Keratinocyte (primary cell): Measurements from ENCODE around the gene PRKN. TPM values are rescaled to one million over a fixed set of nuclear protein-coding genes. Genes with fewer than 3 reads are reported as not detected.

Source experiments
- DNase-seq: peaks from one replicate; pipeline ENCODE4 v3.0.0-alpha.2; 2011; ENCODE audit warnings: low read depth, missing footprints, low spot score
- FAIRE-seq: peaks from 2 replicates; lab custom pipeline; 2011; peaks lifted over from hg19 to GRCh38; lab: Jason Lieb, UNC
- H2AFZ ChIP-seq: 2 replicates; pipeline ENCODE4 v1.6.0; 2012; ENCODE audit warnings: low read length, control low read depth, inconsistent platforms; ENCODE audit not compliant: control insufficient read depth
- H3K27ac ChIP-seq: 2 replicates; pipeline ENCODE4 v1.5.1; 2011; ENCODE audit warnings: low read length; ENCODE audit not compliant: control insufficient read depth, insufficient read depth
- H3K27me3 ChIP-seq: 3 replicates; pipeline ENCODE4 v1.6.0; 2011; ENCODE audit warnings: low read length; ENCODE audit not compliant: control insufficient read depth, insufficient read depth; ENCODE audit errors: extremely low read depth
- H3K36me3 ChIP-seq, 2 experiments: 2 replicates in 1 of 2; 3 replicates in 1 of 2; pipeline ENCODE4 v1.5.1; 2011; ENCODE audit warnings: low read length in 2 of 2, mild to moderate bottlenecking in 1 of 2; ENCODE audit not compliant: control insufficient read depth in 2 of 2, insufficient read depth in 2 of 2; ENCODE audit errors: extremely low read depth in 1 of 2
- H3K4me1 ChIP-seq: 3 replicates; pipeline ENCODE4 v1.5.1; 2011; ENCODE audit warnings: low read length; ENCODE audit not compliant: control insufficient read depth, insufficient read depth; ENCODE audit errors: extremely low read depth
- H3K4me2 ChIP-seq: 3 replicates; pipeline ENCODE4 v1.6.0; 2011; ENCODE audit warnings: low read depth, low read length; ENCODE audit not compliant: control insufficient read depth, insufficient read depth; ENCODE audit errors: extremely low read depth
- H3K4me3 ChIP-seq, 3 experiments: fragments of 200-600 bp in 1 of 3; sonication (generic) in 1 of 3; 2 replicates in 2 of 3; 3 replicates in 1 of 3; pipeline ENCODE4 v1.5.1; 2011 to 2016; ENCODE audit warnings: low read length in 3 of 3, mild to moderate bottlenecking in 3 of 3, control low read depth in 2 of 3, inconsistent platforms in 1 of 3, low read depth in 1 of 3, mixed read lengths in 1 of 3, mixed run types in 1 of 3, moderate library complexity in 1 of 3; ENCODE audit not compliant: control insufficient read depth in 2 of 3, insufficient read depth in 2 of 3; ENCODE audit errors: extremely low read depth in 1 of 3
- H3K79me2 ChIP-seq: 2 replicates; pipeline ENCODE4 v1.6.0; 2012; ENCODE audit warnings: low read length; ENCODE audit not compliant: control insufficient read depth, insufficient read depth
- H3K9ac ChIP-seq: 3 replicates; pipeline ENCODE4 v1.6.0; 2011; ENCODE audit warnings: low read length; ENCODE audit not compliant: control insufficient read depth, insufficient read depth; ENCODE audit errors: extremely low read depth
- H3K9me1 ChIP-seq: 3 replicates; pipeline ENCODE4 v1.6.0; 2011; ENCODE audit warnings: low read length; ENCODE audit not compliant: control insufficient read depth, insufficient read depth; ENCODE audit errors: extremely low read depth
- H3K9me3 ChIP-seq: 2 replicates; pipeline ENCODE4 v1.5.1; 2012; ENCODE audit warnings: low read depth, low read length; ENCODE audit not compliant: control insufficient read depth
- H4K20me1 ChIP-seq: 3 replicates; pipeline ENCODE4 v1.6.0; 2011; ENCODE audit warnings: low read length; ENCODE audit not compliant: control insufficient read depth, insufficient read depth; ENCODE audit errors: extremely low read depth
- CTCF ChIP-seq, 3 experiments: IDR thresholded peaks in 1 of 3; conservative IDR thresholded peaks in 1 of 3; optimal IDR thresholded peaks in 1 of 3; 2 replicates in 2 of 3; 3 replicates in 1 of 3; pipeline versions ENCODE3 to v1.5.1; 2011; ENCODE audit warnings: low read length in 3 of 3, mild to moderate bottlenecking in 3 of 3, moderate library complexity in 2 of 3, control low read depth in 1 of 3, inconsistent platforms in 1 of 3; ENCODE audit not compliant: insufficient read depth in 2 of 3; ENCODE audit errors: extremely low read depth in 1 of 3
- EZH2 ChIP-seq: IDR thresholded peaks from one replicate; pipeline ENCODE4 v1.6.1; 2012; ENCODE audit warnings: inconsistent platforms, mild to moderate bottlenecking, low read length, moderate library complexity
- dilution Hi-C: fragments of 300-500 bp; cut with MboI; formaldehyde crosslinking; loops from one replicate; pipeline ENCODE4 v1.7.0; 2020; ENCODE audit warnings: low sequenced_read_pairs; ENCODE audit not compliant: extremely low pct_ligation_motif_present
- polyA plus RNA-seq, 5 experiments: library from polyadenylated mRNA; depleted of rRNA in 3 of 5; stranded (reverse) in 3 of 5; stranded (forward) in 1 of 5; unstranded in 1 of 5; fragments of >200 nt; gene quantifications; 1 replicate in 1 of 5; 2 replicates in 3 of 5; 3 replicates in 1 of 5; pipeline versions ENCODE4 v1.2.1 to v1.2.3, GENCODE V29; 2011 to 2012; ENCODE audit warnings: missing spikeins in 2 of 5, low read depth in 1 of 5, low replicate concordance in 1 of 5

PRKN gene
- polyA plus RNA-seq, 1 donor (not counting 4 experiments of a cell fraction or from before 2014, with no cell fraction given), result 0.67 TPM

- Histone ChIP-seq H4K20me1 (no peaks in the 10 kb centered on the region), H3K4me3 (no peak overlapping the region), H3K4me2 (no peak overlapping the region), H3K27ac (no peak overlapping the region), H3K9me1 (no peaks in the 10 kb centered on the region), H3K9me3 (no peaks in the 10 kb centered on the region), H3K36me3 (no peaks in the 10 kb centered on the region), H2AFZ (no peak overlapping the region), H3K4me1 (no peaks in the 10 kb centered on the region), H3K9ac (no peak overlapping the region), H3K79me2 (no peaks in the 10 kb centered on the region), H3K27me3 (no peaks in the 10 kb centered on the region)
- TF ChIP-seq EZH2 (no peak), CTCF (optimal IDR thresholded peaks at IDR 0.05 in 1 of 3, IDR thresholded peaks at IDR 0.05 in 1 of 3, conservative IDR thresholded peaks at IDR 0.05 in 1 of 3; ENCODE audit: extremely low read depth in 1 of 3, insufficient read depth in 2 of 3, low read length in 3 of 3) (no peak)
- dilution Hi-C loops, result no loop called here
- FAIRE-seq (no peak), DNase-seq (no peak)
Observed at GRCh38 chr6:162290846-162291465, 436.6 kb downstream of the PRKN start.

- H3K4me2 ChIP-seq, result no peak overlapping the region
- H3K36me3 ChIP-seq, result no peaks in the 10 kb centered on the region
- no peak for FAIRE-seq
- no peak overlapping the region for H3K27ac ChIP-seq
- no peak for DNase-seq
- H2AFZ ChIP-seq, result no peak overlapping the region
- H3K9ac ChIP-seq, result no peak overlapping the region
- no peaks in the 10 kb centered on the region for H3K27me3 ChIP-seq
- TF ChIP-seq EZH2, result no peak
- TF ChIP-seq CTCF (optimal IDR thresholded peaks at IDR 0.05 in 1 of 3, IDR thresholded peaks at IDR 0.05 in 1 of 3, conservative IDR thresholded peaks at IDR 0.05 in 1 of 3; ENCODE audit: extremely low read depth in 1 of 3, insufficient read depth in 2 of 3, low read length in 3 of 3), result no peak
- H3K9me1 ChIP-seq, result no peaks in the 10 kb centered on the region
- no peaks in the 10 kb centered on the region for H3K9me3 ChIP-seq
- dilution Hi-C loops, result no loop called here
- H3K4me3 ChIP-seq, result no peak overlapping the region
- H3K79me2 ChIP-seq, result no peaks in the 10 kb centered on the region
- no peaks in the 10 kb centered on the region for H3K4me1 ChIP-seq
- H4K20me1 ChIP-seq, result no peaks in the 10 kb centered on the region
Observed at GRCh38 chr6:162289972-162290371, 437.6 kb downstream of the PRKN start.
